ENCODE results near the gene MED31.
"Not testable (repeated sequence)": the region's sequence is repeated elsewhere in the genome, so short reads cannot be mapped to it uniquely, and the experiment has no call there.

The MED31 gene

GRCh38 chr17:6655732-6656361, 4.4 kb upstream of the MED31 start:
- not testable (repeated sequence) for DNase-seq (ENCODE audit: low read depth)

- DNase-seq (ENCODE audit: low read depth) = no peak
Observed at GRCh38 chr17:6654841-6655731, 3.7 kb upstream of the MED31 start.

DNA sequence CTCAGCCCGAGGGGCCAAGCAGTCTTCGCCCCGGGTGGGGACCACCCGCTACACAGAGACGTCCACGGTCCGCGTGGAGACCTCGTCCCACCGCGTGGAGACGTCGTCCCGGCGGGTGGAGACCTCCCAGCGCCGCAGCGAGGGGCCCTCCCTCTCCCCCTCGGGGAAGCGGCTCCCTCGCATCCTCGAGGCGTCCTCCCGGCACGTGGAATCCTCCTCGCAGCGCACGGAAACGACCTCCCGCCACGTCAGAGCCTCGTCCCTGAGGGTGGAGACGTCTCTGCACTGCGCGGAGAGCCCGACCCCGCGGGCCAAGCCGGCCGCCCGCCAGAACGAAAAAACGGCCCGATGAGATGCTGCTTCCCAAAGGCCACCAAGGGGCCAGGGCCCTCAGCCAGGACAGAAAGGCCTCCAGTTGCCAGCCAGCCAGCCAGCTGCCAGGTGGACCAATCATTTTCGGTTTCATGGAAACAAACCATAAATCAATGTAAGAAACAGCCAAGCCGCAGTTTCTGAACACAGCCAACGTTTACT, 581 bp upstream of the MED31 start:
- peak; percentile 25 for DNase-seq (ENCODE audit: low read depth)

- DNase-seq (ENCODE audit: low read depth) = no peak
Observed at GRCh38 chr17:6648181-6648580, 3.2 kb downstream of the MED31 start.

- DNase-seq (ENCODE audit: low read depth) = peak; percentile 78
Observed at GRCh38 chr17:6643451-6644125, 7.8 kb downstream of the MED31 start.

- DNase-seq (ENCODE audit: low read depth) = no peak
Observed at GRCh38 chr17:6642592-6642991, 8.8 kb downstream of the MED31 start.

DNA sequence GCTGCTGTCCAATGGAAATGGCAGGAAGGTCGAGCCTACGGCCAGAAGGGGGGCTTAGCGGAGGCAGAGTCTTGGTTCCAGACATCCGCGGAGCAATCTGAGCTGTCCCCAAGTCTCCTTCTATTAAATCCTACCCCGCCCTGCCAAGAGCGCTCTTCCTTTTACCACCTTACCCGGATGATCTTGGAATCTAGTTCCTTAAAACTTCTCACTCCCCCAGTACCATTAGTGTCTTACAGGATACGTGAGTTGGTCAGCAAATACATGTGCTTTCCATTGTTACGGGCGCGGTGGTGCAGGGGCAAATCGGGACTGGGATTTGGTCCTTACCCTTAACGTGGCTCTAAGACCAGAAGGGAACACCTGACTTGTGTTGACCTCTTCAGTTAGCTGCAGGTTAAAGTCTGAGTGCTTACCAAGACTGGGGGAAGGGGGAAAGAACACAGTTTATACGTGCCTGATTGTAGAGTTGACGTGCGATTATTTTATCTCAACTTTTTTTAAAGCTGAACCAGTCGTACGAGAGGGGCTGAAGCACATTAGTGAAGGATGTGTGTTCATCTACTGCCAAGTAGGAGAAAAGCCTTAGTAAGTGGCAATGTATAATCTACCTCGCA, 10.1 kb downstream of the MED31 start:
- no peak for DNase-seq (ENCODE audit: low read depth)

- peak; percentile 74 for DNase-seq (ENCODE audit: low read depth)
Observed at GRCh38 chr17:6640536-6641246, 10.7 kb downstream of the MED31 start, which contains the start of the genes KIAA0753 and TXNDC17. KIAA0753 (minus strand) TSS chr17:6640711; CDS start chr17:6635103, 5,608 bp downstream. TXNDC17 (plus strand) TSS chr17:6641060; CDS start chr17:6641083, 23 bp downstream.

DNA sequence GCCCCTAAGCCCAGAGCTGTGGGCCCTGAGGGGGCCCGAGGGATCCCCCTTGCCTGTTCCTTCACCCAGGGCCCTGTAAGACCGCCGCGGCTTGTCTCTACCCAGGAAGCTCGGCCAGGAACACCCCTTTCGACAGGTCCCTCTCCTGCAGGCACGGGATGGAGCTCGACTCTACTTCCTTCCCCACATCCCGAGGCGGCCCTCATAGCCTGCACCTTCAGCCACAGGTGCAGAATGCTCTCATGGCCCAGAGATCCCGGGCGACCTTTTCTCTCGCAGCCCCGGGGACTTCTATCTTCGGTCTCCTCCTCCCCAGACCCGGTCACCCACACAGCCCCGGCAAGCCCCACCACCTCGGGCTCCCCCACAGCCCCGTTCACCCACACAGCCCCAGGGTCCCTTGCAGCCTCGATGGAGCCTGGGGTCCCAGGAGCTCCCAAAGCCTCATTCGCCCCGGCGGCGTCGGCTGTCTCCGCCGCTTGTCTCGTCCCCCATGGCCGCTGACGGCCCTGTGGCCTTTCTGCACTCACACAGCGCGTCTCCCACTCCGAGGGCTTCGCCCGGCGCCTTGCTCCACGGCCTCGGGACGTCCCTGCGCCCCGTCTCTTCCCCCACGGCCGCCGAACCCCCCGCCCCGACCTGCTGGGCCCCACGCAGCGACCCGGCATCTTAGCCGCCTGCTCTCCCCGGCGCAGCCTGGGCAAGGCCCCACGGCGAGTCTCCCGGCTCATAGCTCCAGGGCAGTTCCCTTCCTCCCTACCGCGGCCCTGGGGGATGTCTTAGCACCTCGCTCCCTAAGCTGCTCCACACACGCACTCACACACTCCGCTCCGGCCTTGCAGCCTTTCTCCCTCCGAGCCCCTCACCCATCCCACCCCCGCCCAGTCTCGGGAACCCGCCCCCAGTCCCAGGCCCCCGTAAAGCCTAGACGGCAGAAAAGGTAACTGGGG, 11.5 kb downstream of the MED31 start:
- DNase-seq (ENCODE audit: low read depth) = no peak

GRCh38 chr17:6639014-6639585, 12.3 kb downstream of the MED31 start:
- no peak for DNase-seq (ENCODE audit: low read depth)

DNA sequence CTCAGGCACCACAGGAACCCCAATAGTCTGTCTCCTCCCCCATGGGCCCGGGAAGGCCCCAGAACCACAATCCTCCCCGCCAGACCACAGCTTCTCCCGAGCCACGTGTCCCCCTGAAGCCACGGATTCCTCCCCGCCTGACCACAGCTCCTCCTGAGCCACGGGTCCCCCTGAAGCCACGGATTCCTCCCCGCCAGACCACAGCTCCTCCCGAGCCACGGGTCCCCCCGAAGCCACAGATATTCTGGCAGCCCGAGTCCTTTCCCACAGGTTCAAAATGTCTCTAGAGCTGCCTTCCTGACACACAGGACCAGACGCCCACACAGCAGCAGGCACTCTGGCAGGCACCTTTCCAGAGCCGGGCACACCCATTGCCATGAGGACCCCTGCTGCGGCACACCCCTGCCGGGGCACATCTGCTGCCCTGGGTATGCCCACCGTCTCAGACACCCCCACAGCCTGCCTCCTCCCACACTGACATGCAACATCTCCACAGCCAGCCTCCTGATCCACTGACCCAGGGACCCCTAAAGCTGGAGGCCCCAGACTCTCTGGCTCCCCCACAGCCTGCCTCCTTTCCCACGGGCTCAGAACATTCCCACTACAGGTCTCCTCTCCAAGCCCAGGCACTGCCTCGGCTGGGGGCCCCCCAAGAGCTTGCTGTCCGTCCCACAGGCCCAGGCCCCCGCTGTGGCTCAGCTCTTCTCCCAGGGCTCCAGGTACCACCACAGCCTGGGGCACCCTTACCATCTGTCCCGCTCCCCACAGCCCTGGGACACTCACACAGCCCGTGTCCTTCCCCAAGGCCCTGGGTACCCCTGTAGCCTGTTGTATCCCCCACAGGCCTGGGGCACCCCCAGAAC, 13.1 kb downstream of the MED31 start:
- DNase-seq (ENCODE audit: low read depth) = no peak

DNA sequence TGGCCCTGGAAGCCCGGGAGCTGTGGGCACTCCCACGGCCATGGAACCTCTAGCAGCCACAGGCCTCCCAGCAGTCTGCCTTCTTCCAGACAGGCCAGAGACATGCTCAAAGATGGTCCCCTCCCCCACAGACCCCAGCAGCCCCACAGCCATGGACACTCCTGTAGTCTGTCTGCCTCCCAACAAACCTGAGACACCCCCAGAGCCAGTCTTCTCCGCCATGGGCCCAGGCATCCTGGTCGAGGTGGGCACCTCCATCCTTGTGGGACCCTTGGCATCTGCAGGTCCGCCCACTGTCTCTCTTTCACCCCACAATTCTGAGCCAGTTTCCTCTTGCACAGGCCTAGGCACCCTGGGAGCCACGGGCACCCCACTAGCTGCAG, 14.0 kb downstream of the MED31 start:
- DNase-seq (ENCODE audit: low read depth) = no peak

GRCh38 chr17:6636616-6637457, 14.6 kb downstream of the MED31 start:
- DNase-seq (ENCODE audit: low read depth) = no peak

DNA sequence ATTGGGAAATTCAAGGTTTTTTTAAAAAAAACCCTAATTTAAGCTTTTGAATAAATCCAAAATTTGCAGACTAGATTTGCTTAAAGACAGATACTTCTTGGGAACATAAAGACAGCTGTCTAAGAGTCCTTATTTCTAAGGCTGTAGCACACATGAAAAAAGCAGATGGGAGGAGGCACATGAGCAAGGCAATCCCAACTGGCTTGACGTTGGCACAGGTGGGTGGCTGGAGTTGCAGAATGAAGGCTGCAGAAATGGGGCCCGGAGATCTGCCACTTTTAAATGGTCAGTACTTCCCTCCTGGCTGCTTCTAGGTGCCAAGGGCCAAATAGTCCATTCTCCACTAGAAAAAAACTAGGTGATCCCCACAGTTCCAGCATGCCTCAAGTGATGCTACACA, 15.3 kb downstream of the MED31 start:
- no peak for DNase-seq (ENCODE audit: low read depth)

DNA sequence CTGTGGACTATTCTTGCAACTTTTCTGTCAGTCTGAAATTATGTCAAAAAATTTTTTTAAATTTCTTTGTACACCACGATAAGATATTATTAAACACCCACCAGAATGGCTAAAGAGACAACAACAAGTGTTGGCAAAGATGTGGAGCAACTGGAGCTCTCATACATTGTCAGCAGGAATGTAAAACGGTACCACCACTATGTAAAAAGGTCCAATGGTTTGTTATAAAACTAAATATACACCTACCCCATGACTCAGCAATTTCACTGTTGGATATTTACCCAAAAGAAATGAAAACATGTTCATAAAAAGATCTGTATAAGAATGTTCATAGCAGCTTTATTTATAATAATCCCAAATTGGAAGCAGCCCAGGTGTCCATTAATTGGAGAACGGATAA, 18.1 kb downstream of the MED31 start:
- DNase-seq (ENCODE audit: low read depth) = no peak

DNA sequence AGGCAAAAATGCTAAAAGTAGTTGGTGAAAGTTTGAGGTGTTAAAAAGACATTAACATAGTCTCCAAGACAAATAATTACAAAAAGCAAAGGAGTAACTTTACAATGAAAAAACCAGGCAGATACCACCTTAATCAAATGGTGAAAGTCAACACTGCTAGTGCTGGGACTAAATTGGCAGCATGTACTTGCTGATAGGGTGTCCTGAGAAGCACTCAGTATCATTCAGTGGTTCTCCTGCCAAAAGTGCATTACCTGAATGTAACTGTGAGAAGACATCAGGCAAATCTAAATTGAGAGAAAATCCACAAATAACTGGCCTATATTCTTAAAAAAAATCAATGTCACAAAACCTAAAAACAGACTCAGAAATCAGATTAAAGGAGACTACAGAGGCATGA, 18.9 kb downstream of the MED31 start:
- DNase-seq (ENCODE audit: low read depth) = no peak

- DNase-seq (ENCODE audit: low read depth) = no peak
Observed at GRCh38 chr17:6630390-6630789, 21.0 kb downstream of the MED31 start.

GRCh38 chr17:6627019-6627418, 24.4 kb downstream of the MED31 start:
- DNase-seq (ENCODE audit: low read depth) = no peak
